BLaER1 (cell line): ENCODE results near the gene NTN4.

ENCODE experiments used
- H3K27ac ChIP-seq: shearing (Covaris generic); formaldehyde crosslinking; 2 replicates; pipeline ENCODE4 v1.8.1; 2022
- H3K27me3 ChIP-seq: shearing (Covaris generic); formaldehyde crosslinking; 2 replicates; pipeline ENCODE4 v1.8.1; 2022
- H3K36me3 ChIP-seq: shearing (Covaris generic); formaldehyde crosslinking; 2 replicates; pipeline ENCODE4 v1.8.1; 2022
- H3K4me1 ChIP-seq: shearing (Covaris generic); formaldehyde crosslinking; 2 replicates; pipeline ENCODE4 v1.8.1; 2022
- H3K4me2 ChIP-seq: shearing (Covaris generic); formaldehyde crosslinking; 2 replicates; pipeline ENCODE4 v1.8.1; 2022
- H3K4me3 ChIP-seq: shearing (Covaris generic); formaldehyde crosslinking; 2 replicates; pipeline ENCODE4 v1.8.1; 2022
- H3K9ac ChIP-seq: shearing (Covaris generic); formaldehyde crosslinking; 2 replicates; pipeline ENCODE4 v1.8.1; 2022
- H3K9me3 ChIP-seq: shearing (Covaris generic); formaldehyde crosslinking; 2 replicates; pipeline ENCODE4 v1.8.1; 2022
- H4K20me1 ChIP-seq: shearing (Covaris generic); formaldehyde crosslinking; 2 replicates; pipeline ENCODE4 v1.8.1; 2022
- Cebpa-rat ChIP-seq: shearing (Covaris generic); IDR thresholded peaks from 2 replicates; pipeline ENCODE4 v1.8.1; 2022

Gene NTN4

DNA sequence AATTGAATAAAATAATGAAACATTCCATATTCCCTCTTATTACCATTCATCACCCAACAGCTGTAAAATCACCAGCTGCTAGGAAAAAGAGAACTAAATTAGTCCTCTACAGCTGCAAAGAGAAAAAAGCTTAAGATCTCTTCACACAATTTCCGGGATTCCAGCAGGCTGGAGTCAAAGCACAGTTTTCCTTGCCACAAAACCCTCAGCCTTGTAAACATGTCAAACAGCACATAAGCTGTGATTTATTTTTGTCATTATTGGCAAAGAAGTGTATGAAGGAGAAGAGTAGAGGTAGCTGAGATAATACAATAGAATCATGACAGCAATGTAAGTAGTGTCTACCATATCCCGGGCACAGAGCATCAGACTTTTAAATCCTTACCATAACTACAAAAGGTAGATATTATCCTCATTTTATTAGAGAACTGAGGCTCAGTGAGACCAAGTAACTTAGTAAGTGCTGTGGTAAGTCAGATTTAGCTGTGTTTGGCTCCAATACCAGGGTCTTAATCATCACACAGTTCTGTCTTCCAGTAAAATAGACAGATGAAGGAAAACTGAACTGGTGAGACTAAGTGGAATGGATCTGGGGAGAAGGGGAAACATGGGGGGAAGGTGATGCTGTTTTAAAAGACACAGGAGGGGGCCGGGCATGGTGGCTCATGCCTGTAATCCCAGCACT is 57.3 kb downstream of the NTN4 start:
- Histone ChIP-seq H3K27ac (no peak overlapping the region), H3K36me3 (no peaks in the 10 kb centered on the region), H3K9ac (no peak overlapping the region), H3K9me3 (no peaks in the 10 kb centered on the region), H4K20me1 (no peaks in the 10 kb centered on the region), H3K4me1 (no peaks in the 10 kb centered on the region), H3K4me2 (no peak overlapping the region), H3K4me3 (no peak overlapping the region), H3K27me3 (no peaks in the 10 kb centered on the region)
- no peak for TF ChIP-seq Cebpa-rat

DNA sequence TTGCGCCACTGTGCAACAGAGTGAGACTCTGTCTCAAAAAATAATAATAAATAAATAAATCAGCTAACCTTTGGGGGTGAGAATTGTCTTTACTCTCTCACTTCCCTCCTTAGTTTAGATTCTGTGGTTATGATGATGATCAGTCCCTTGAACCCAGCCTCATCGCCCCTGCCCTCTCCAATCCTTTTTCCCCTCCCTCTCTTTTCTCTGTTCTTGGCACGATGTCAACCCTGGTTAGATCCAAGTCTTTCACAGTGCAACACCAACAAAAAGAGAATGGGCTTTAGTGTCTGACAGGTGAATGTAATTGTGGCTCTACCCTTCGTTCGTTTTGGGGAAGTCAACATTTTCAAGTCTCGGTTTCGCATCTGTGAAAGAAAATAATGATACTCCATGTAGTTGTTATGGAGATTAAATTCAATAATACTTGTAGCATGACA is 59.0 kb downstream of the NTN4 start:
- Histone ChIP-seq H4K20me1 (no peaks in the 10 kb centered on the region), H3K27me3 (no peaks in the 10 kb centered on the region), H3K4me3 (no peak overlapping the region), H3K9me3 (peaks cover 8% of the 10 kb centered on the region), H3K4me2 (no peak overlapping the region), H3K27ac (no peak overlapping the region), H3K4me1 (no peaks in the 10 kb centered on the region), H3K36me3 (no peaks in the 10 kb centered on the region), H3K9ac (no peak overlapping the region)
- no peak for TF ChIP-seq Cebpa-rat

DNA sequence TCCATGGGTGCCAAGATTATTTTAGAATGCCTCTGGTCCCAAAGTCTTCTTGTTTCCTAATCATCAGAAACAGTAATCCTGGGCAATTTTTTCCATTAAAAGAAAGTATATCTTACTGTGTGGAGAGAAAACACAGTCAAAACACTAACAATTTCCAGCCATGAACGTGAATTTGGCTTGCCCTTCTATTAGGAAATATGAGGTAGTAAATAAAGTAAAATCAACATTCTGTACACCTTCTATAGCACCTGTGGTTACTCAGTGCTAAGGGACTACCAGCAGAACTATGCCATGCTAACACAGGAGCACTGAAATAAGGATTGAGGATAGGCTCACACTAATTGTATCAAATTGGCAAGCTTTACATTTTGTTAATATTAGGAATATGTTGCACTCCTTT is 60.1 kb downstream of the NTN4 start:
- Histone ChIP-seq H3K27ac (no peak overlapping the region), H3K4me3 (no peak overlapping the region), H4K20me1 (no peaks in the 10 kb centered on the region), H3K4me2 (no peak overlapping the region), H3K27me3 (no peaks in the 10 kb centered on the region), H3K36me3 (no peaks in the 10 kb centered on the region), H3K4me1 (no peaks in the 10 kb centered on the region), H3K9me3 (peaks cover 11% of the 10 kb centered on the region), H3K9ac (no peak overlapping the region)
- no peak for TF ChIP-seq Cebpa-rat

- no peaks in the 10 kb centered on the region for H3K4me1 ChIP-seq
- no peak overlapping the region for H3K4me2 ChIP-seq
- no peak overlapping the region for H3K27ac ChIP-seq
- H4K20me1 ChIP-seq: no peaks in the 10 kb centered on the region
- H3K9me3 ChIP-seq: peaks cover 11% of the 10 kb centered on the region
- TF ChIP-seq Cebpa-rat: no peak
- no peaks in the 10 kb centered on the region for H3K27me3 ChIP-seq
- no peak overlapping the region for H3K9ac ChIP-seq
- no peaks in the 10 kb centered on the region for H3K36me3 ChIP-seq
- no peak overlapping the region for H3K4me3 ChIP-seq
These were observed 63.7 kb downstream of the NTN4 start for GRCh38 chr12:95726903-95727302.

DNA sequence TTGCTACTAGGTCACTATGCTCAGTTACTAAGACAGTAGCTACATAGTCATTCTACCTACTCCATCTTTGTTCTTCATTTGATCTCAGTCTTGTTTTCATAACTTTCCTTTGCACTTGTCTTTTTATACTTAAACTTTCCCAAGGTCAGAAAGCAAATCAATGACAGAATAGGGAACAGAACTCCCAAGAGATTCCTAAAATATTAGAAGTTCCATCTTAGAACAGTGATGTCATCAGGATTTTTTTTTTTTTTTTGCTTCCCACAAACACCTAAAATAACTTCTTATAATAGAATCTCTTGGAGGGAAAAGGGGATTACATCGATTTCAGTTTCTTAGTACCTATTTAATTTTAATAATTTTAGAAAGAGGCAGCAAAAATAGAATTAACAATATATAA is 65.8 kb downstream of the NTN4 start:
- Histone ChIP-seq H3K4me1 (no peaks in the 10 kb centered on the region), H3K4me3 (no peak overlapping the region), H3K4me2 (no peak overlapping the region), H3K27ac (no peak overlapping the region), H3K36me3 (no peaks in the 10 kb centered on the region), H3K9ac (no peak overlapping the region), H3K27me3 (no peaks in the 10 kb centered on the region), H4K20me1 (no peaks in the 10 kb centered on the region), H3K9me3 (peaks cover 11% of the 10 kb centered on the region)
- no peak for TF ChIP-seq Cebpa-rat

GRCh38 chr12:95723693-95724384 is 66.7 kb downstream of the NTN4 start:
- no peak overlapping the region for H3K4me3 ChIP-seq
- no peaks in the 10 kb centered on the region for H3K36me3 ChIP-seq
- peaks cover 11% of the 10 kb centered on the region for H3K9me3 ChIP-seq
- no peak overlapping the region for H3K9ac ChIP-seq
- no peaks in the 10 kb centered on the region for H3K27me3 ChIP-seq
- H3K27ac ChIP-seq: no peak overlapping the region
- H4K20me1 ChIP-seq: no peaks in the 10 kb centered on the region
- H3K4me1 ChIP-seq: no peaks in the 10 kb centered on the region
- no peak overlapping the region for H3K4me2 ChIP-seq
- no peak for TF ChIP-seq Cebpa-rat

DNA sequence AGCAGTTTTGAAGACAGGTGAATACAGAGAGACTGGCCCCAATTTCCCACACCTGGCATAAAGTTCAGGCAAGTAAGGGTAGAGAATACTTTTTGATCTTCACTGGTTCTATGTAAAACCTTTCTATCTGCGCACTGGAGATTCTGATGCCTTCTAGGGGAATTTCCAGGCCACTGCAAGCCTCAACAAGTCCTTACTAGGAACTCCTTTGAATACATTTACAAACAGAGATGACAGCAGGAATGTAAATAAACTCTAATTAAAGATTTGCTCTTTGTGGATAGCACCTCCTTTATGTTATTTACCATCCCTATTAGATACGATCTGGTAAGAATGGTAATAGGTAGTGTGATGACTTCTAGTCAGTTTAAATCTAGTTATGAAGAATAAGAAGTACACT is 69.2 kb downstream of the NTN4 start:
- Histone ChIP-seq H3K36me3 (no peaks in the 10 kb centered on the region), H4K20me1 (no peaks in the 10 kb centered on the region), H3K9me3 (peaks cover under 1% of the 10 kb centered on the region; the same call in 1 of the 2 replicates), H3K4me1 (no peaks in the 10 kb centered on the region), H3K9ac (no peak overlapping the region), H3K27ac (no peak overlapping the region), H3K4me3 (no peak overlapping the region), H3K27me3 (no peaks in the 10 kb centered on the region), H3K4me2 (no peak overlapping the region)
- no peak for TF ChIP-seq Cebpa-rat

GRCh38 chr12:95720146-95720545 is 70.4 kb downstream of the NTN4 start:
- no peak overlapping the region for H3K4me2 ChIP-seq
- no peaks in the 10 kb centered on the region for H3K9me3 ChIP-seq
- H3K36me3 ChIP-seq: no peaks in the 10 kb centered on the region
- H3K27me3 ChIP-seq: no peaks in the 10 kb centered on the region
- TF ChIP-seq Cebpa-rat: no peak
- H3K4me1 ChIP-seq: no peaks in the 10 kb centered on the region
- H3K9ac ChIP-seq: no peak overlapping the region
- H3K4me3 ChIP-seq: no peak overlapping the region
- no peak overlapping the region for H3K27ac ChIP-seq
- H4K20me1 ChIP-seq: no peaks in the 10 kb centered on the region

DNA sequence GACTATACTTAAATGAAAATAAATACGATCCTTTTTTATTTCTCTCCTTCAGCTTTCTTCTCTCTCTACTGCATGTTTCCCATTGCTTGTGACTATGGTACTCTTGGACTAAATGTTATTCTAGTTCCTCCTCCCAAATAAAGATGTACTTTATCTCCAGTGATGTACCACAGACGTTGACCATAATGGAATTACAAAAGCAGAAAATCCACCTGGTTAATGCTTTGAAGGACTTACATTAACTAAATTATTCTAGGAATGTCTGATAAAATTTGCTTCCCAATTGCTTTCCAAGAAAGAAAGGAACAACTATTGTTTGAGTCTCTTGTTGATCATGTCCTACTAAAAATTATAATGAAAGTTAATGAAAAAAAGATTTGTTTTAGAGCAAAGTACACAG is 71.8 kb downstream of the NTN4 start:
- no peaks in the 10 kb centered on the region for H3K36me3 ChIP-seq
- H3K4me1 ChIP-seq: no peaks in the 10 kb centered on the region
- TF ChIP-seq Cebpa-rat: no peak

DNA sequence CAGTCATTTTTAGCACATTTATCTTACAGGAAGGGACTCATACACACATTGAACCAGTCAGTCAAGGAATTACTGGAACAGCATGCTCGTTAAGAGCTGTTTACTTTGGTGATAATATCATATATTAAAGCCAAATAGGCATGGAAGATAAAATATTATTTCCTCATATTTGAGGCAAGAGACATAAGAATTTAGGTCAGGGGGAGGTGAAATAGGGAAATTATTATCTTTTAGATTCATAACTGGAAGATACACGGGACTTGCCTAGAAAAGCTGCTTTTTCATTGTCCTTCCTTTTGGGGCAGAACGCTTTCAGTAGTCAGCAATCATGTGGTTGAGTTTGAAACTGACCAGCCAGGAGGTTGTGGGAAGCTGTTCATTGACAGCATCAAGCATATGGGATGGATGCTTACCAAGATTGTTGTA is 72.5 kb downstream of the NTN4 start:
- Histone ChIP-seq H3K27ac (no peak overlapping the region), H3K36me3 (no peaks in the 10 kb centered on the region), H3K27me3 (no peaks in the 10 kb centered on the region), H3K9me3 (no peaks in the 10 kb centered on the region), H4K20me1 (no peaks in the 10 kb centered on the region), H3K4me3 (no peak overlapping the region), H3K4me2 (no peak overlapping the region), H3K4me1 (no peaks in the 10 kb centered on the region), H3K9ac (no peak overlapping the region)
- no peak for TF ChIP-seq Cebpa-rat

More for the DNA sequence above, 71.8 kb downstream of the NTN4 start:
- Histone ChIP-seq H3K27ac (no peak overlapping the region), H3K9me3 (no peaks in the 10 kb centered on the region), H3K4me2 (no peak overlapping the region), H3K4me3 (no peak overlapping the region), H3K9ac (no peak overlapping the region), H4K20me1 (no peaks in the 10 kb centered on the region), H3K27me3 (no peaks in the 10 kb centered on the region)
